HUDEP-2 (cell line): ENCODE measurements around the gene SPATA6L.
"Not testable (repeated sequence)": the region's sequence is repeated elsewhere in the genome, so short reads cannot be mapped to it uniquely, and the experiment has no call there.

Source experiments
- DNase-seq, 76 experiments: peaks; one replicate each; lab custom pipeline; 2025; ENCODE audit not compliant: unreplicated experiment in 76 of 76; lab: John Stamatoyannopoulos, UW

The SPATA6L gene

DNA sequence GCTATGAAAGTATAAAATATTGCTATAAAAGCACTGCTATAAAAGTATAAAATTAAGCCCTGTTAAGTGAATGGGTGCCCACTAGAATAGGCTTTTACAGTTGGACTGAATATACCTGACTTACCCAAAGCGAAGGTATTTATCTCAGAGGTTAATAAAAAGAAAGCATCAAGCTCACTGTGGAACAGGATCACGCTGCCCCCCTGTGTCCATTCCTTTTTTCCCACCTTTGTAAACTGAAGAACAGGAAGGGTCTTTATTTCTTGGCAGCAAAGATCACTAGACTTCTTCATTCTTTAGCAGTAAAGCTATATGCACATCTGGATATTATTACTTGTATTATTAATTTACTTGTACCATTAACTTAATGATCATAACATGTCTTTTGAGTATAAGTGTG, 26.3 kb downstream of the SPATA6L start:
- DNase-seq, result peak in 1 of 76 experiments; percentile 1

DNA sequence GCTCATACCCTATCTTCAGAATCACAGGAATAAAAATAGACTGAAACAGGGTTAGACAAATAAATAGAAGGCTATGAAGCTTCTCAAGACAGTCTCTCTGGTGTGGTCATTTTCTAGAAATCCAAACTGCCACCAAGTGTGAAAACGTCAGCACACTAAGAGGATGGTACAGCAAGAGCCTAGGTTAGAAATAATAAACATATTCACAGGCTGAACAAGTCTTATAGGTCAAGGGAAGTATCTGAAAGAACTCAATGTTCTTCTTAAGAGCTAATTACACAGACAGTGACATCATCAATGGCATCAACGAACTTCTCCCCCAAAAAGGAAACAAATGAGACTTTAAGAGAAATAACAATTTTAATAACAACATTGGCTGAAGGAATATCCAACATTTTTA, 26.9 kb downstream of the SPATA6L start:
- no peak for DNase-seq

- DNase-seq, result no peak
These were observed 27.3 kb downstream of the SPATA6L start for GRCh38 chr9:4638968-4639367.

- peak in 1 of 76 experiments; percentile 0 for DNase-seq
These were observed 35.4 kb downstream of the SPATA6L start for GRCh38 chr9:4630836-4631235.

GRCh38 chr9:4622016-4622415, 44.3 kb downstream of the SPATA6L start:
- DNase-seq, result no peak

DNA sequence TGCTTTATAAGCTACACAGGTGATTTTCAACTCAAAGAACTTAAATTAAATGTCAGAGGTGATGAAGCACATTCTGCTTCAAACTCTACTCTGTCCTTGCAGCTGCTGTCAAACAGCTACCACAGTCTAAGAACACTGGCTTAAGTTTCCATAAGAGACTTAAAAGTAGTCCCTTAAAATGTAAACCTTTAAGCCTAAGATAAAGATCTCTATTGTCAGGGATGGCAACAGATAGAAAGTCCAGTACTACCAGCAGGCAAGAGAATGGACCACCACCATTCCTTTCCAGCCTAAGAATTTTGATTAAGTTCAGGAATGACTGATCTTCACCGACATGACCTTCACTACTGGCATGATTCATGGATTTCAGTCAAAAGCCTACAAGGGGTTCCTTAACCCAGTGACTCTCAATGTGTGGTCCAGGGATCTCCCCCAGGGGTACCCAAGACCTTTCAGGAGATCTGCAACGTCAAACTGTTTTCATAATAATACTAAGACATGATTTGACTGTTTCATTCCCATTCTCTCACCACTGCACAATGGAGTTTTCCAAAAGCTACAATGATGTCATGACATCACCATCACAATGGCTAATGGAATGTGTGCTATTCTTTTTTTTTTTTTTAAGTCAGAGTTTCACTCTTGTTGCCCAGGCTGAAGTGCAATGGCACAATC, 45.3 kb downstream of the SPATA6L start:
- no peak for DNase-seq

DNA sequence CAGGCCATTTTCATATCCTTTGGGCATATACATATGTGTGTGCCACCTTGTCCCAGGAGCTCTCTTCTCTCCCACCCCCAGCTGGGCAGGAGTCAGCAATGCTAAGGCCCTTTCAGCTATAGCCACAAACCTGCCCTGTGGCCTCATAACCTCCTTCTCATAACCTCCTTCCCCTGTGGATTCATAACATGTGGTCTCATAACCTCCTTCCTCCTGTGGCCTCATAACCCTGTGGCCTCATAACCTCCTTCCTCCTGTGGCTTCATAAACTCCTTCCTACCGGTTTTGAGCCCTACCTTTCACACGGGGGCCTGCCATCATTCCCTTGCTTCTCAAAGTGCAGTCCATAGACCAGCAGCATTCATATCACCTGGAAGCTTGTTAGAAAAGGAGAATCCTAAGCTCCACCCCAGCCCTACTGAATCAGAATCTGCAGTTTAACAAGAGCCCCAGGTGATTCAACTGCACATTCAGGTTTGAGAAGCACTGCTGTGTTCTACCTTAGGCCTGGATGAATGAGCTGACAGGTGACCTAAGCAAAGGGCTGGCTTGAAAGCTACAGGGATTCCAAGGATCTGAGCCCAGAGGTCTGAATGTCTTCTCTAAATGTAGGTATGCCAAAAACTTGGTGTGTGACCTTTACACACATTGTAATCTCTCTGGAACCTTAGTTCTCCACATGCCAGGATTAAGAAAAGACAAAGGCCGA, 46.1 kb downstream of the SPATA6L start:
- no peak for DNase-seq

GRCh38 chr9:4618700-4619099, 47.6 kb downstream of the SPATA6L start:
- no peak for DNase-seq

DNA sequence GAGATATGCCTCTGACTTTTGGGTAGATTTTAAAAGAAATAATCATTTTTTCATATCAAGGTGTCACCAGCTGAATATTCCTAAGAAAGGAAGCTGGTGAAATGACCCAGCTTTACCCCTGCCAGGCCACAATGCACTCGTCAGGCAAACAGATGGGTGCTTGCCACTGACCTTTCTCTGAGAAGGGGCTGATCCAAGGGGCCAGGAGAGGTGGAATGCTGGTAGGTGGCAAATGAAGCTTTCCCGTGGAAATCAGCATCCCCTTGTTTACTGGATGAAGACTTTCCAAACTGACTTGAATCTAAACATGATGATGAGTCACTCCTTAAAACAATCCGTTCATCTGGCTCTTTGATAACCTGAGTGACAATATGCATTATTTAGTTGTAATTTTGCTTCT, 48.5 kb downstream of the SPATA6L start:
- no peak for DNase-seq

- no peak for DNase-seq
These were observed 50.5 kb downstream of the SPATA6L start for GRCh38 chr9:4615778-4616177.

GRCh38 chr9:4615251-4615650, 51.0 kb downstream of the SPATA6L start:
- DNase-seq, result no peak

DNA sequence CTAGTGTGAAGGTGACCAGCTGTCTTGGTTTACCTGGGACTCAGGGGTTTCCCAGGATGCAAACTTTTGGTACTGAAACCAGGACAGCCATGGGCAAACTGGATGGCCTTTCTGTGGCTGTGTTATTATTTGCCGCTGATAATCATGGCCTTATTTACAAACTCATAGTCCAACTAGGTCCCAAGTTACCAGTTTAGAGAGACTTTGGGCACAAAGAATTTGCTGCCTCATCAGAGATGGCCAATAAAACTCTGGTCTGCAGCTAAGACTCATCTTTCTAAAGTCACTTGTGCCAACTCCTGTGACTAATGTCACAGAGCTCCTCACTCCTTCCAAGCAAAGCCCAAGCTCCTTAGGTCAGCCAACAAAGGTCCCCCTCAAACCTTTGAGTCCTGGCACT, 51.7 kb downstream of the SPATA6L start:
- no peak for DNase-seq

DNA sequence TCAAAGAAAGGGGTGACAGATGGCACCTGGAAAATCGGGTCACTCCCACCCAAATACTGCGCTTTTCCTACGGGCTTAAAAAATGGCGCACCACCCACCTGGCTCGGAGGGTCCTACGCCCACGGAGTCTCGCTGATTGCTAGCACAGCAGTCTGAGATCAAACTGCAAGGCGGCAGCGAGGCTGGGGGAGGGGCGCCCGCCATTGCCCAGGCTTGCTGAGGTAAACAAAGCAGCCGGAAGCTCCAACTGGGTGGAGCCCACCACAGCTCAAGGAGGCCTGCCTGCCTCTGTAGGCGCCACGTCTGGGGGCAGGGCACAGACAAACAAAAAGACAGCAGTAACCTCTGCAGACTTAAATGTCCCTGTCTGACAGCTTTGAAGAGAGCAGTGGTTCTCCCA, 60.2 kb downstream of the SPATA6L start:
- not testable (repeated sequence) for DNase-seq

DNA sequence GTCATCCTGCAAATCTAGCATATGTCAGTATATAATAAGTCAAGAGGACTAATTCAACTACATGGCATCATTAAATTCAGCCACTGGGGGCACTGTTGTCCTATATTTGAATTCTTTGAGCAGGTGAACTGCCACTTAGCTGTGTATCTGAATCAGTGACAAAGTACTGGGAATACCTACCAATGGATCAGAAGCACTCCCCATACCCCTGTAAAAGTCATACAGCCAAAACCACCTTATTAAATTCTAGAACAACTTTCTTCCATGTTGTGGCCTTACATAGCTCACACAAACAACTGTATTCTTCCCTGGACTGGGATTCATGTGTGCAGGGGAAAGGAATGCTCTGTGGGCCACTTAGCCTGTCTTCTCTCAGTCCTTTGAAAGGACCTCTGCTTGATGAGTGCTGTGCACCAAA, 61.6 kb downstream of the SPATA6L start:
- peak in 51 of 76 experiments; percentile 1 to 75 (median 38) for DNase-seq

DNA sequence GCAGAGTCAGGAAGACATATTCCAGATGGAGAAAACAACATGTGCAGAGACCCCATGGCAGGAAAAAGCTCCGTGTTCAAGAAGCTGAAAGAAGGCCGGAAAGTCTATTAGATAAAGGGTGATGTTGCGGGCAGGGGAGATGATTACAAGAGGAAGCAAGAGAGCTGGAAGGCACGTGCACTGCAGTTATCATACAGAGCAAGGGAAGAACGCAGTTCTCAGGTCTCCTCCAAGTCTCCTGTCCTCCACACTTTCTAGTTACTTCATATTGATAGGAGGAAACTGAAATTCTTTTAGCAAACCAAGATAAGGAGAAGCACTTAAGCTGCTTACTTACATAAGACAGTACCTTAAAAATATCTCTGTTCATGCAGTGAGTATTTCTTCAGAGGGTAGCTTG, 62.5 kb downstream of the SPATA6L start:
- DNase-seq, result no peak

DNA sequence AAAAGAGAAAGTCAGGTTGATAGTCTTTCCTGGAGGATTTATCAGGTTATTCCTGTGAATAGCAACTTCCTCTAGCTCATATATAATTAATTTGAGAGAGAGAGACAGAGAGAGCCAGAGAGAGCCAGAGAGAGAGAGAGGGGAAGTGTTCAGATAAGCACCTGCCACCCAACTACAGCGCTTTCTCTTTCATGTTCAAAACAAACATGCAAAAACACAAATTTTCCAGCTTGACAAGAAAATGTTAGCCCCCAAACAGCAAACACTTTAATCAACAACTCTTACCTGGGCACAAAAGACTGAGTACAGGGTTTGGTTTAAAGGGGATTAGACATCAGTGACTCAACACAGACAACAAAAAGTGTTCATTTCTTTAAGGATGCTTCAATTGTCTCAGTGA, 65.9 kb downstream of the SPATA6L start:
- peak in 1 of 76 experiments; percentile 4 for DNase-seq

DNA sequence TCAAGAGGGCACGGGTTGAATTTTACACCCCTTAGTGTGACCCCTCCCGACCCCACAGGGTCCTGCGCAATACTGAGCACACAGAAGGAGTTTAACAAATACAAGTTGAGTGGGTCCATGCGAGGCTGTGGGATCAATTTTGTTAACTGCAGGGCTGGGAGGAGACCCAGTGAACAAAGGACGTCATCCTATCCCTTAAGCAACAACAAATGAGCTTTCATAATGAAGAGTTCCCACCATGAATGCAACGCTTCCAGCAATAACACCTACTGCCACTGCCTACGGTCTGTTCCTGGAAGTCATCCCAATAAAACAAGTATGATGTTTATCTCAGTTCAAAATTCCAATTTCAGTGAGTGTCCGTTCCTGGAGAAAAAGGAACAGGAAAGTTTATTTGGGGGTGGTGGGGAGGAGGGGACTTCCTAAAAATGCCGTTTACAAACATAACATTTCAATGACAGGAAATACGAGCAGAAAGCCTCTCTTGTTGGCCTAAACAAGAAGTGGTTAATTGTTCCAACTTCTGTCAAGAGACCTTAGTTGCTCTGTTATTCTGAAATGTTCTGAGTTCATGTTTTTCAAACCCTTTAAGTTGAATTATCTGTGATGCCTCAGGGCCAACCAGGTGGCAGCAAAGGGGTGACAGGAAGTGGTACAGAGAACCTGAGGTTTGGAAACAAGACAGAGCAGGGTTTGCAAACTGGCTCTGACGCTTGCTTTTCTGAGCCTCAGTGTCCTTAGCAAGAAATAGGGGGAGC, 69.9 kb downstream of the SPATA6L start:
- no peak for DNase-seq

GRCh38 chr9:4594994-4595393, 71.3 kb downstream of the SPATA6L start:
- DNase-seq, result no peak

- no peak for DNase-seq
These were observed 71.7 kb downstream of the SPATA6L start for GRCh38 chr9:4594545-4594944.

- DNase-seq, result no peak
These were observed 73.4 kb downstream of the SPATA6L start for GRCh38 chr9:4592886-4593285.

GRCh38 chr9:4592295-4592694, 74.0 kb downstream of the SPATA6L start:
- no peak for DNase-seq

DNA sequence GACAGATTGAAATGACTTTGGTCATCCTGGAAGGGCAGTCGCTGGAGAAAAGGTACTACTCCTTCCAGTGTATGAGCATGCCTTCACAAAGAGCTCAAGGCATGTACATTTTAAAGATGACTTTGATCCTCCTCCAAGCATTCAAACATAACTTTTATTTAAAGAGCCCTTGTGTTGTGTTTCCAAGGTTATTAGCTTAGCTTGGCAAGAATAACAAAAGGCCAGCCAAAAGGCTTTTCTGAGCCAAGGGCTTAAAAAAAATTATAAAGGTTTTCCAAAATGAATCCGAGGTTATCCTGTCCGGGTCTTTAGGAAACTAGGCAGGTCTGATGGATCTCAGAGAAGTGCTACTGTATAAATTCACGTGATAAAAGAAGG, 75.2 kb downstream of the SPATA6L start:
- DNase-seq, result no peak
